ENCODE results near the gene TMEM125. TPM values are rescaled to one million over a fixed set of nuclear protein-coding genes. Genes with fewer than 3 reads are reported as not detected.
A peak's percentile ranks its signal among the peaks of the same experiment; 100 is the strongest.

The TMEM125 gene
- total RNA-seq, 4 donors from 2014 or later: 0.20 to 2.6 (median 0.21) TPM; not detected in 1

DNA sequence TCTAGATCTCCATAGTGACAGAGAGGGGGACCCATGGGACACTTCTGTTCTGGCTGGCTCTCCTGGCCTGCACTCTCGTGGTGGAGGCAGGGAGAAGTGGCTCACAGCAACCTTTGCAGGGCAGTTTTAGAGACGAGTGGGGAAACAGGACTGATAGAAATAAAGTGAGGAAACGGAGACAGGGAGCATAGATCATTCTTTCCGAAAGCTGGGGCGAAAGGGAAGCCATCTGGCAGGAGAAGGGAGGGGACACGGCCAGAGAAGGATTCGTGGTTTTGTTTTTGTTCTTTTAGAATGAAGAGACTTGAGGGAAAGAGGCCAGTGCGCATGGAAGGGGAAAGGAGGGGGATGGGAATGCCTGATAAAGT, 34.5 kb downstream of the TMEM125 start:
- H3K27ac ChIP-seq: peak overlapping the region in 3 of 4 donors; percentile 5 to 82 (median 58)
- WGBS, 2 donors: 27 to 38% methylated on average over 8 of the region's 8 CpGs
- H3K4me3 ChIP-seq: no peak overlapping the region
- no peak for DNase-seq (ENCODE audit: low spot score in 2 of 2)
- H3K9me3 ChIP-seq: no peaks in the 10 kb centered on the region
- H3K4me1 ChIP-seq: peaks cover 0 to 34% (median 11%) of the 10 kb centered on the region in 4 donors
- TF ChIP-seq, protein P1, sequence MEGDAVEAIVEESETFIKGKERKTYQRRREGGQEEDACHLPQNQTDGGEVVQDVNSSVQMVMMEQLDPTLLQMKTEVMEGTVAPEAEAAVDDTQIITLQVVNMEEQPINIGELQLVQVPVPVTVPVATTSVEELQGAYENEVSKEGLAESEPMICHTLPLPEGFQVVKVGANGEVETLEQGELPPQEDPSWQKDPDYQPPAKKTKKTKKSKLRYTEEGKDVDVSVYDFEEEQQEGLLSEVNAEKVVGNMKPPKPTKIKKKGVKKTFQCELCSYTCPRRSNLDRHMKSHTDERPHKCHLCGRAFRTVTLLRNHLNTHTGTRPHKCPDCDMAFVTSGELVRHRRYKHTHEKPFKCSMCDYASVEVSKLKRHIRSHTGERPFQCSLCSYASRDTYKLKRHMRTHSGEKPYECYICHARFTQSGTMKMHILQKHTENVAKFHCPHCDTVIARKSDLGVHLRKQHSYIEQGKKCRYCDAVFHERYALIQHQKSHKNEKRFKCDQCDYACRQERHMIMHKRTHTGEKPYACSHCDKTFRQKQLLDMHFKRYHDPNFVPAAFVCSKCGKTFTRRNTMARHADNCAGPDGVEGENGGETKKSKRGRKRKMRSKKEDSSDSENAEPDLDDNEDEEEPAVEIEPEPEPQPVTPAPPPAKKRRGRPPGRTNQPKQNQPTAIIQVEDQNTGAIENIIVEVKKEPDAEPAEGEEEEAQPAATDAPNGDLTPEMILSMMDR (IDR thresholded peaks at IDR 0.05): no peak
- TF ChIP-seq POLR2A (IDR thresholded peaks at IDR 0.05) (no peak), EP300 (IDR thresholded peaks at IDR 0.05) (no peak)
- H3K27me3 ChIP-seq: no peaks in the 10 kb centered on the region
- H3K36me3 ChIP-seq: no peaks in the 10 kb centered on the region

DNA sequence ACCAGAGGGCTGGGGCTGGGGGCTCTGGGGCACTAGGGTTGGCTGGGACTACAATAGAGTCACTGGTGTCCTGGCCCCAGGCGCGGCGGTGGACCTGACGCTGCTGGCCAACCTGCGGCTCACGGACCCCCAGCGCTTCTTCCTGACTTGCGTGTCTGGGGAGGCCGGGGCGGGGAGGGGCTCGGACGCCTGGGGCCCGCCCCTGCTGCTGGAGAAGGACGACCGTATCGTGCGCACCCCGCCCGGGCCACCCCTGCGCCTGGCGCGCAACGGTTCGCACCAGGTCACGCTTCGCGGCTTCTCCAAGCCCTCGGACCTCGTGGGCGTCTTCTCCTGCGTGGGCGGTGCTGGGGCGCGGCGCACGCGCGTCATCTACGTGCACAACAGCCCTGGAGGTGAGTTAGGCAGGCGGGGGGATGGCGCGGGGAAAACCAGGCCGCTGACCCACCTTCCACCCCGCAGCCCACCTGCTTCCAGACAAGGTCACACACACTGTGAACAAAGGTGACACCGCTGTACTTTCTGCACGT, 35.1 kb downstream of the TMEM125 start:
- no peak overlapping the region for H3K4me3 ChIP-seq
- DNase-seq (ENCODE audit: low spot score in 2 of 2): no peak
- H3K27me3 ChIP-seq: no peaks in the 10 kb centered on the region
- WGBS, 2 donors: 89 to 93% methylated on average over 28 to 46 of the region's 46 CpGs
- peak overlapping the region in 2 of 4 donors; percentile 58 to 82 for H3K27ac ChIP-seq
- H3K4me1 ChIP-seq: peaks cover 0 to 32% (median 11%) of the 10 kb centered on the region in 4 donors
- no peaks in the 10 kb centered on the region for H3K36me3 ChIP-seq
- TF ChIP-seq EP300 (IDR thresholded peaks at IDR 0.05) (no peak), POLR2A (IDR thresholded peaks at IDR 0.05) (no peak)
- TF ChIP-seq, protein P1 (IDR thresholded peaks at IDR 0.05): no peak
- H3K9me3 ChIP-seq: no peaks in the 10 kb centered on the region

- Histone ChIP-seq H3K9me3 (no peaks in the 10 kb centered on the region), H3K4me1 (peaks cover 0 to 27% (median 11%) of the 10 kb centered on the region in 4 donors), H3K36me3 (no peaks in the 10 kb centered on the region), H3K4me3 (no peak overlapping the region), H3K27me3 (no peaks in the 10 kb centered on the region), H3K27ac (peak overlapping the region in 2 of 4 donors; percentile 66 to 82)
- WGBS, 2 donors: 84 to 88% methylated on average over 3 of the region's 3 CpGs
- DNase-seq (ENCODE audit: low spot score in 2 of 2): no peak
- TF ChIP-seq EP300 (IDR thresholded peaks at IDR 0.05) (no peak), POLR2A (IDR thresholded peaks at IDR 0.05) (no peak)
- TF ChIP-seq, protein P1 (IDR thresholded peaks at IDR 0.05): no peak
These were observed 35.7 kb downstream of the TMEM125 start for GRCh38 chr1:43305461-43305860.

DNA sequence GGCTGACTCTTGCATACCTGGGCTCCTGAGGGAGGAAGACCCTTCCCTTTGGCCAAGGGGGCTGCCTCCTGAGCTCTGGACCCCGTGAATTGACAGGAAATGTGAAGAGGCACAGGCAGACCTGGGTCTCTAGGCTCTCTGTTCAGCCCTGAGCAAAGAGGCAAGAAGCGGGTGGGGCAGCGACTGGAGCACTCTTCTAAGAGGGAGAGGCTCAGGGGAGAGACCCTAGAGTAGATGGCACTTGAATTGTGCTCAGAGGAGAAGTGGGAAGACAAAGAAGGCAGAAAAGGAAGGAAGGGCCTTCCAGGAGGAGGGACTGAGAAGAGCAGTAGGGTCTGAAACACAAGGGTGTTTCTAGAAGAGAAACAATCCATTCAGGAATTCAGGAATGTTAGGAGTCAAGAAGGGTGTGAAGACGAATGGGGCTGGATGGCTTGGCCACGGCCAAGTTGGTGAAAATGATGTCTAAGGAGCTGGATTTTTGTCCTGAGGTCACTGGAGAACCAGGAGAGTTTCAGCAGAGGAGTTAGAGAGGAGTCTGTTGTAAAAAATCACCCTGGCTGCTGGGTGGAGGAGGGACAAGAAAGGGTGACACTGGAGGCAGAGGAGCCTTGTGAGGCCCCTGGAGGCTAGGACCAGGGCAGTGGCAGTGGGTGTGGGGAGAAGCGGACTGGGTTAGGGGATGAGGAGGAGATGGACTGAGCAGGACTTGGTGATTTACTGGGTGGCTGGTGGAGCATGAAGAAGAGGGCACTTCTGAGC, 36.3 kb downstream of the TMEM125 start:
- WGBS, 2 donors: 67 to 80% methylated on average over 6 of the region's 6 CpGs

More for the DNA sequence above, 36.3 kb downstream of the TMEM125 start:
- no peaks in the 10 kb centered on the region for H3K27me3 ChIP-seq
- no peaks in the 10 kb centered on the region for H3K9me3 ChIP-seq
- DNase-seq (ENCODE audit: low spot score in 2 of 2): no peak
- TF ChIP-seq POLR2A (IDR thresholded peaks at IDR 0.05) (no peak), EP300 (IDR thresholded peaks at IDR 0.05) (no peak)
- TF ChIP-seq, protein P1 (IDR thresholded peaks at IDR 0.05): no peak
- H3K4me3 ChIP-seq: no peak overlapping the region
- H3K27ac ChIP-seq: peak overlapping the region in 2 of 4 donors; percentile 66 to 82
- H3K36me3 ChIP-seq: no peaks in the 10 kb centered on the region
- peaks cover 0 to 24% (median 11%) of the 10 kb centered on the region in 4 donors for H3K4me1 ChIP-seq

Measured in tibial nerve (tissue), 4 donors.